HEK293 (cell line): Measurements from ENCODE around the gene DOCK4.

Experiments used
- CTCF ChIA-PET: fragments of 350-600 bp; formaldehyde crosslinking; extraction: SDS; loops from one replicate; lab custom pipeline; 2021; ENCODE audit warnings: antibody characterized with exemption; lab: Yijun Ruan, JAX
- POLR2A ChIA-PET: fragments of 300-600 bp; formaldehyde crosslinking; extraction: SDS; loops from one replicate; lab custom pipeline; 2020; ENCODE audit warnings: antibody characterized with exemption, inconsistent platforms; lab: Yijun Ruan, JAX
- H3K27ac ChIP-seq: fragments of 200-500 bp; sonication (Bioruptor generic); 2 replicates; pipeline ENCODE4 v1.5.1; 2014; ENCODE audit warnings: low read depth, low read length, control low read depth, inconsistent platforms; ENCODE audit errors: extremely low read depth
- H3K36me3 ChIP-seq, 2 experiments: fragments of 200-500 bp in 1 of 2; sonication (Bioruptor generic) in 1 of 2; 1 replicate in 1 of 2; 2 replicates in 1 of 2; pipeline ENCODE4 v1.5.1; 2014 to 2017; ENCODE audit warnings: inconsistent platforms in 2 of 2, low read length in 2 of 2; ENCODE audit not compliant: control insufficient read depth in 2 of 2, insufficient read depth in 1 of 2
- H3K4me1 ChIP-seq: fragments of 200-500 bp; sonication (Bioruptor generic); 2 replicates; pipeline ENCODE4 v1.5.1; 2014; ENCODE audit warnings: mild to moderate bottlenecking, low read length, inconsistent platforms; ENCODE audit not compliant: control insufficient read depth, insufficient read depth
- H3K4me3 ChIP-seq: 2 replicates; pipeline ENCODE4 v1.5.1; 2011; ENCODE audit warnings: low read depth, mild to moderate bottlenecking, control low read depth, low read length, moderate library complexity
- H3K9me3 ChIP-seq: fragments of 200-500 bp; sonication (Bioruptor generic); 2 replicates; pipeline ENCODE4 v1.5.1; 2014; ENCODE audit warnings: low read depth, low read length, inconsistent platforms; ENCODE audit not compliant: control insufficient read depth, insufficient read depth
- GLI2 ChIP-seq: fragments of 450-650 bp; formaldehyde crosslinking; IDR thresholded peaks from 2 replicates; pipeline ENCODE4; 2017; ENCODE audit warnings: missing biosample characterization, missing genetic modification characterization, low read depth, borderline replicate concordance
- HOXD13 ChIP-seq: sonication (generic); formaldehyde crosslinking; IDR thresholded peaks from 2 replicates; pipeline ENCODE4 v1.8.0; 2022; ENCODE audit warnings: missing genetic modification reagents, borderline replicate concordance
- REST ChIP-seq: fragments of 450-650 bp; formaldehyde crosslinking; IDR thresholded peaks from 2 replicates; pipeline ENCODE4 v1.5.1; 2016; ENCODE audit warnings: missing biosample characterization, missing genetic modification characterization
- SP3 ChIP-seq: fragments of 450-650 bp; formaldehyde crosslinking; IDR thresholded peaks from 2 replicates; pipeline ENCODE4 v1.5.1; 2016; ENCODE audit warnings: missing biosample characterization, missing genetic modification characterization
- ZNF138 ChIP-seq: fragments of 450-650 bp; formaldehyde crosslinking; IDR thresholded peaks from 2 replicates; pipeline ENCODE4 v1.5.1; 2016; ENCODE audit warnings: missing biosample characterization, missing genetic modification characterization, borderline replicate concordance
- ZNF184 ChIP-seq: fragments of 450-650 bp; IDR thresholded peaks from 2 replicates; pipeline ENCODE4 v1.5.1; 2018; ENCODE audit warnings: missing biosample characterization, mild to moderate bottlenecking, missing genetic modification characterization
- ZNF19 ChIP-seq: fragments of 450-650 bp; formaldehyde crosslinking; IDR thresholded peaks from 2 replicates; pipeline ENCODE4; 2016; ENCODE audit warnings: missing biosample characterization, missing genetic modification characterization, low read depth
- ZNF221 ChIP-seq: fragments of 450-650 bp; formaldehyde crosslinking; IDR thresholded peaks from 2 replicates; pipeline ENCODE4 v1.5.1; 2017; ENCODE audit warnings: missing biosample characterization, missing genetic modification characterization, borderline replicate concordance
- ZNF223 ChIP-seq: fragments of 450-650 bp; formaldehyde crosslinking; IDR thresholded peaks from 2 replicates; pipeline ENCODE4 v1.5.1; 2016; ENCODE audit warnings: missing biosample characterization, missing genetic modification characterization
- ZNF394 ChIP-seq: fragments of 450-650 bp; formaldehyde crosslinking; IDR thresholded peaks from 2 replicates; pipeline ENCODE4 v1.5.1; 2016; ENCODE audit warnings: missing biosample characterization, missing genetic modification characterization, mild to moderate bottlenecking, moderate library complexity, borderline replicate concordance
- ZSCAN18 ChIP-seq: fragments of 450-650 bp; formaldehyde crosslinking; IDR thresholded peaks from 2 replicates; pipeline ENCODE4 v1.5.1; 2016; ENCODE audit warnings: missing biosample characterization, missing genetic modification characterization
- TF ChIP-seq, protein P1 (sequence below): fragments of 450-650 bp; formaldehyde crosslinking; IDR thresholded peaks from 2 replicates; pipeline ENCODE4 v1.5.1; 2016; ENCODE audit warnings: missing biosample characterization, missing genetic modification characterization
- TF ChIP-seq, protein P2 (sequence below): sonication (generic); formaldehyde crosslinking; IDR thresholded peaks from 2 replicates; pipeline ENCODE4 v1.8.1; 2022; ENCODE audit warnings: mild to moderate bottlenecking, moderate library complexity, missing genetic modification reagents
- TF ChIP-seq, protein P3 (sequence below): fragments of 450-650 bp; IDR thresholded peaks from 2 replicates; pipeline ENCODE4 v1.5.1; 2018; ENCODE audit warnings: missing biosample characterization, missing genetic modification characterization
- TF ChIP-seq, protein P4 (sequence below): fragments of 450-650 bp; formaldehyde crosslinking; IDR thresholded peaks from 2 replicates; pipeline ENCODE4 v1.5.1; 2016; ENCODE audit warnings: missing biosample characterization, missing genetic modification characterization

Gene DOCK4

DNA sequence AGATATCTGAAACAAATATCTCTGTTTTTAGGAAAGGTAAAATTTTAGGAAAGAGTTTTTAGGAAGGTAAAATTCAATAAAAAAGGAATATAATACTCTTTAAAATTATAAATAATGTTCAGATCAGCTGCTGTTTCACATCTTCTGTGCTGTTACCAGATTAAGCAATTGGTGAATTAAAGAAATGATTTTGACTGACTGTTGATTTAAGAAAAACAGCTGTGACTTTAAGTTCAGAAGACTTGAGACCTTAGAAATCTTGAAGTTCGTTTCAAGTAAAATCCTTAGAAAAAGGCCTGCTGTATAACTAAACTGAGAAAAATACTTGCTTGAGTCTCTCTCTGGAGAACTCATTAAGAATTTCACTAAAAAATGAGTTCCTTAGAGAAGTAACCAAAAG lies 250.6 kb downstream of the DOCK4 start:
- CTCF ChIA-PET, result no interaction called here
- H3K9me3 ChIP-seq, result no peaks in the 10 kb centered on the region
- H3K4me1 ChIP-seq, result peaks cover 11% of the 10 kb centered on the region
- H3K27ac ChIP-seq, result no peak overlapping the region
- TF ChIP-seq, protein P1, sequence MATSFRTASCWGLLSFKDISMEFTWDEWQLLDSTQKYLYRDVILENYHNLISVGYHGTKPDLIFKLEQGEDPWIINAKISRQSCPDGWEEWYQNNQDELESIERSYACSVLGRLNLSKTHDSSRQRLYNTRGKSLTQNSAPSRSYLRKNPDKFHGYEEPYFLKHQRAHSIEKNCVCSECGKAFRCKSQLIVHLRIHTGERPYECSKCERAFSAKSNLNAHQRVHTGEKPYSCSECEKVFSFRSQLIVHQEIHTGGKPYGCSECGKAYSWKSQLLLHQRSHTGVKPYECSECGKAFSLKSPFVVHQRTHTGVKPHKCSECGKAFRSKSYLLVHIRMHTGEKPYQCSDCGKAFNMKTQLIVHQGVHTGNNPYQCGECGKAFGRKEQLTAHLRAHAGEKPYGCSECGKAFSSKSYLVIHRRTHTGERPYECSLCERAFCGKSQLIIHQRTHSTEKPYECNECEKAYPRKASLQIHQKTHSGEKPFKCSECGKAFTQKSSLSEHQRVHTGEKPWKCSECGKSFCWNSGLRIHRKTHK (tag by site-specific recombination), result no peak
- TF ChIP-seq GLI2 (no peak), ZNF184 (tag by site-specific recombination) (no peak), ZNF223 (no peak), ZNF19 (tag by site-specific recombination) (no peak), SP3 (tag by site-specific recombination) (no peak), ZNF394 (no peak), ZNF138 (tag by site-specific recombination) (no peak), ZSCAN18 (tag by site-specific recombination) (no peak), REST (tag by site-specific recombination) (no peak), ZNF221 (tag by site-specific recombination) (no peak), HOXD13 (CRISPR knock-in tag) (no peak)
- TF ChIP-seq, protein P2, sequence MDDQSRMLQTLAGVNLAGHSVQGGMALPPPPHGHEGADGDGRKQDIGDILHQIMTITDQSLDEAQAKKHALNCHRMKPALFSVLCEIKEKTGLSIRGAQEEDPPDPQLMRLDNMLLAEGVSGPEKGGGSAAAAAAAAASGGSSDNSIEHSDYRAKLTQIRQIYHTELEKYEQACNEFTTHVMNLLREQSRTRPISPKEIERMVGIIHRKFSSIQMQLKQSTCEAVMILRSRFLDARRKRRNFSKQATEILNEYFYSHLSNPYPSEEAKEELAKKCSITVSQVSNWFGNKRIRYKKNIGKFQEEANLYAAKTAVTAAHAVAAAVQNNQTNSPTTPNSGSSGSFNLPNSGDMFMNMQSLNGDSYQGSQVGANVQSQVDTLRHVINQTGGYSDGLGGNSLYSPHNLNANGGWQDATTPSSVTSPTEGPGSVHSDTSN, result no peak
- TF ChIP-seq, protein P3, sequence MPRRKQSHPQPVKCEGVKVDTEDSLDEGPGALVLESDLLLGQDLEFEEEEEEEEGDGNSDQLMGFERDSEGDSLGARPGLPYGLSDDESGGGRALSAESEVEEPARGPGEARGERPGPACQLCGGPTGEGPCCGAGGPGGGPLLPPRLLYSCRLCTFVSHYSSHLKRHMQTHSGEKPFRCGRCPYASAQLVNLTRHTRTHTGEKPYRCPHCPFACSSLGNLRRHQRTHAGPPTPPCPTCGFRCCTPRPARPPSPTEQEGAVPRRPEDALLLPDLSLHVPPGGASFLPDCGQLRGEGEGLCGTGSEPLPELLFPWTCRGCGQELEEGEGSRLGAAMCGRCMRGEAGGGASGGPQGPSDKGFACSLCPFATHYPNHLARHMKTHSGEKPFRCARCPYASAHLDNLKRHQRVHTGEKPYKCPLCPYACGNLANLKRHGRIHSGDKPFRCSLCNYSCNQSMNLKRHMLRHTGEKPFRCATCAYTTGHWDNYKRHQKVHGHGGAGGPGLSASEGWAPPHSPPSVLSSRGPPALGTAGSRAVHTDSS (tag by site-specific recombination), result no peak
- TF ChIP-seq, protein P4, sequence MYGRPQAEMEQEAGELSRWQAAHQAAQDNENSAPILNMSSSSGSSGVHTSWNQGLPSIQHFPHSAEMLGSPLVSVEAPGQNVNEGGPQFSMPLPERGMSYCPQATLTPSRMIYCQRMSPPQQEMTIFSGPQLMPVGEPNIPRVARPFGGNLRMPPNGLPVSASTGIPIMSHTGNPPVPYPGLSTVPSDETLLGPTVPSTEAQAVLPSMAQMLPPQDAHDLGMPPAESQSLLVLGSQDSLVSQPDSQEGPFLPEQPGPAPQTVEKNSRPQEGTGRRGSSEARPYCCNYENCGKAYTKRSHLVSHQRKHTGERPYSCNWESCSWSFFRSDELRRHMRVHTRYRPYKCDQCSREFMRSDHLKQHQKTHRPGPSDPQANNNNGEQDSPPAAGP, result no peak
- H3K4me3 ChIP-seq, result no peak overlapping the region
- POLR2A ChIA-PET, result no interaction called here
- H3K36me3 ChIP-seq, result no peaks in the 10 kb centered on the region
